Neural progenitor cell (in vitro differentiated cells): Measurements from ENCODE around the gene KANSL2. TPM values are rescaled to one million over a fixed set of nuclear protein-coding genes. Genes with fewer than 3 reads are reported as not detected.

Experiments
- DNase-seq: peaks from one replicate; pipeline ENCODE4 v3.0.0-alpha.2; 2016; ENCODE audit warnings: low spot score
- H2AFZ ChIP-seq: fragments of 200-600 bp; sonication (generic); replicated peaks from 2 replicates; pipeline ENCODE4 v1.6.1; 2016; ENCODE audit warnings: antibody characterized with exemption
- H3F3A ChIP-seq: fragments of 200-600 bp; sonication (generic); 2 replicates; pipeline ENCODE4 v1.6.1; 2016; ENCODE audit warnings: antibody characterized with exemption, low read depth
- H3K27ac ChIP-seq: fragments of 200-600 bp; sonication (generic); 2 replicates; pipeline ENCODE4 v1.5.1; 2016; ENCODE audit warnings: mild to moderate bottlenecking
- H3K27me3 ChIP-seq: fragments of 200-600 bp; sonication (generic); 2 replicates; pipeline ENCODE4 v1.6.1; 2016; ENCODE audit warnings: mild to moderate bottlenecking, moderate library complexity
- H3K36me3 ChIP-seq: fragments of 200-600 bp; sonication (generic); 2 replicates; pipeline ENCODE4 v1.5.1; 2016
- H3K4me1 ChIP-seq: fragments of 200-600 bp; sonication (generic); 2 replicates; pipeline ENCODE4 v1.6.1; 2016; ENCODE audit warnings: mixed run types
- H3K4me2 ChIP-seq: fragments of 200-600 bp; sonication (generic); 2 replicates; pipeline ENCODE4 v1.6.1; 2016
- H3K4me3 ChIP-seq: fragments of 200-600 bp; sonication (generic); 2 replicates; pipeline ENCODE4 v1.5.1; 2016
- H3K79me2 ChIP-seq: fragments of 200-600 bp; sonication (generic); 2 replicates; pipeline ENCODE4 v1.6.1; 2016; ENCODE audit warnings: low read depth
- H3K9ac ChIP-seq: fragments of 200-600 bp; sonication (generic); 2 replicates; pipeline ENCODE4 v1.6.1; 2016
- H3K9me3 ChIP-seq: fragments of 200-600 bp; sonication (generic); 2 replicates; pipeline ENCODE4 v1.5.1; 2016; ENCODE audit warnings: low read depth
- H4K20me1 ChIP-seq: fragments of 200-600 bp; sonication (generic); 2 replicates; pipeline ENCODE4 v1.6.1; 2016; ENCODE audit warnings: low read depth
- H3K27ac Mint-ChIP-seq: 3 replicates; pipeline ENCODE4 v1.8.0; 2021; ENCODE audit warnings: mixed read lengths
- H3K27me3 Mint-ChIP-seq: 2 replicates; pipeline ENCODE4 v1.8.0; 2022; ENCODE audit warnings: low read depth, mild to moderate bottlenecking, inconsistent platforms, moderate library complexity, mixed read lengths; ENCODE audit not compliant: insufficient read depth
- H3K36me3 Mint-ChIP-seq: 3 replicates; pipeline ENCODE4 v1.8.0; 2021; ENCODE audit warnings: mixed read lengths
- H3K4me1 Mint-ChIP-seq: 3 replicates; pipeline ENCODE4 v1.8.0; 2021; ENCODE audit warnings: mixed read lengths
- H3K4me3 Mint-ChIP-seq: 3 replicates; pipeline ENCODE4 v1.8.0; 2021; ENCODE audit warnings: mild to moderate bottlenecking, moderate library complexity, mixed read lengths
- H3K9me3 Mint-ChIP-seq: 3 replicates; pipeline ENCODE4 v1.8.0; 2020; ENCODE audit warnings: mixed read lengths
- CTCF ChIP-seq: fragments of 200-600 bp; sonication (generic); IDR thresholded peaks from 2 replicates; pipeline ENCODE4 v1.5.1; 2017; ENCODE audit warnings: antibody characterized with exemption, mild to moderate bottlenecking
- EZH2 ChIP-seq: fragments of 200-600 bp; sonication (generic); IDR thresholded peaks from 2 replicates; pipeline ENCODE4 v1.6.1; 2017; ENCODE audit warnings: antibody characterized with exemption, mild to moderate bottlenecking, moderate library complexity
- EZH2phosphoT487 ChIP-seq: fragments of 200-600 bp; sonication (generic); IDR thresholded peaks from 2 replicates; pipeline ENCODE4 v1.6.1; 2017; ENCODE audit warnings: antibody characterized with exemption
- total RNA-seq: library from RNA; depleted of rRNA; stranded (reverse); fragments of >200 nt; gene quantifications from 2 replicates; pipeline ENCODE4 v1.2.3, GENCODE V29; 2015; ENCODE audit warnings: low replicate concordance

The KANSL2 gene
- total RNA-seq, 1 donor from 2014 or later: 82.6 TPM

GRCh38 chr12:48693572-48693971, 11.5 kb upstream of the KANSL2 start:
- Histone ChIP-seq H3K79me2 (peaks cover 30% of the 10 kb centered on the region), H3K9ac (no peak overlapping the region), H3K4me2 (no peak overlapping the region), H3K9me3 (no peaks in the 10 kb centered on the region), H2AFZ (no peak overlapping the region), H3K4me1 (no peaks in the 10 kb centered on the region), H3K27ac (no peak overlapping the region), H4K20me1 (peaks cover 26% of the 10 kb centered on the region), H3K4me3 (no peak overlapping the region), H3K36me3 (peaks cover 18% of the 10 kb centered on the region), H3K27me3 (no peaks in the 10 kb centered on the region), H3F3A (peaks cover 8% of the 10 kb centered on the region)
- no peaks in the 10 kb centered on the region for H3K27me3 Mint-ChIP-seq
- no peaks in the 10 kb centered on the region for H3K4me1 Mint-ChIP-seq
- H3K27ac Mint-ChIP-seq: no peak overlapping the region
- H3K4me3 Mint-ChIP-seq: no peak overlapping the region
- TF ChIP-seq EZH2phosphoT487 (no peak), EZH2 (no peak), CTCF (no peak)
- H3K9me3 Mint-ChIP-seq: no peaks in the 10 kb centered on the region
- no peak for DNase-seq
- H3K36me3 Mint-ChIP-seq: peaks cover 37% of the 10 kb centered on the region

GRCh38 chr12:48691826-48692487, 9.9 kb upstream of the KANSL2 start:
- peaks cover 20% of the 10 kb centered on the region for H4K20me1 ChIP-seq
- Mint-ChIP-seq H3K9me3 (no peaks in the 10 kb centered on the region), H3K27me3 (no peaks in the 10 kb centered on the region), H3K4me3 (no peak overlapping the region), H3K27ac (no peak overlapping the region), H3K4me1 (no peaks in the 10 kb centered on the region), H3K36me3 (peaks cover 40% of the 10 kb centered on the region)
- no peak overlapping the region for H3K27ac ChIP-seq
- no peaks in the 10 kb centered on the region for H3K27me3 ChIP-seq
- H3K4me2 ChIP-seq: no peak overlapping the region
- DNase-seq: no peak
- no peaks in the 10 kb centered on the region for H3K9me3 ChIP-seq
- no peak for TF ChIP-seq CTCF
- TF ChIP-seq EZH2phosphoT487: no peak
- TF ChIP-seq EZH2: no peak
- H3K9ac ChIP-seq: no peak overlapping the region
- H3K36me3 ChIP-seq: peaks cover 14% of the 10 kb centered on the region
- no peaks in the 10 kb centered on the region for H3K4me1 ChIP-seq
- peaks cover 9% of the 10 kb centered on the region for H3F3A ChIP-seq
- no peak overlapping the region for H2AFZ ChIP-seq
- peaks cover 21% of the 10 kb centered on the region for H3K79me2 ChIP-seq
- no peak overlapping the region for H3K4me3 ChIP-seq

GRCh38 chr12:48690990-48691389, 9.0 kb upstream of the KANSL2 start:
- no peak overlapping the region for H2AFZ ChIP-seq
- H3K27me3 ChIP-seq: no peaks in the 10 kb centered on the region
- no peak overlapping the region for H3K4me3 ChIP-seq
- no peaks in the 10 kb centered on the region for H3K9me3 ChIP-seq
- no peak overlapping the region for H3K4me3 Mint-ChIP-seq
- H3K4me1 Mint-ChIP-seq: no peaks in the 10 kb centered on the region
- H3K27ac Mint-ChIP-seq: no peak overlapping the region
- H3K9me3 Mint-ChIP-seq: no peaks in the 10 kb centered on the region
- H3K4me1 ChIP-seq: no peaks in the 10 kb centered on the region
- peaks cover 14% of the 10 kb centered on the region for H3K36me3 ChIP-seq
- no peak overlapping the region for H3K4me2 ChIP-seq
- H3K27ac ChIP-seq: no peak overlapping the region
- peaks cover 38% of the 10 kb centered on the region for H3K36me3 Mint-ChIP-seq
- no peak for DNase-seq
- peaks cover 21% of the 10 kb centered on the region for H3K79me2 ChIP-seq
- no peaks in the 10 kb centered on the region for H3K27me3 Mint-ChIP-seq
- TF ChIP-seq CTCF (no peak), EZH2phosphoT487 (no peak), EZH2 (no peak)
- peaks cover 20% of the 10 kb centered on the region for H4K20me1 ChIP-seq
- no peak overlapping the region for H3K9ac ChIP-seq
- H3F3A ChIP-seq: peaks cover 9% of the 10 kb centered on the region
